Myometrial cell (primary cell): ENCODE results near the gene LYSET. TPM values are rescaled to one million over a fixed set of nuclear protein-coding genes. Genes with fewer than 3 reads are reported as not detected.

Experiments used
- total RNA-seq: library from RNA; depleted of rRNA; stranded (reverse); fragments of >200 nt; gene quantifications from 2 replicates; pipeline ENCODE4 v1.2.3, GENCODE V29; 2015

LYSET gene, protein sequence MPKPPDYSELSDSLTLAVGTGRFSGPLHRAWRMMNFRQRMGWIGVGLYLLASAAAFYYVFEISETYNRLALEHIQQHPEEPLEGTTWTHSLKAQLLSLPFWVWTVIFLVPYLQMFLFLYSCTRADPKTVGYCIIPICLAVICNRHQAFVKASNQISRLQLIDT
- total RNA-seq, result 3.7 and 9.2 TPM in 2 replicates

GRCh38 chr14:93184391-93185348 is at the start of gene LYSET, which contains the start of gene MOAP1:
Gene LYSET (plus strand): TSS chr14:93185317. CDS start chr14:93185406, 89 bp downstream.
Gene MOAP1 (minus strand): TSS chr14:93184897. CDS start chr14:93184242, 655 bp downstream.

DNA sequence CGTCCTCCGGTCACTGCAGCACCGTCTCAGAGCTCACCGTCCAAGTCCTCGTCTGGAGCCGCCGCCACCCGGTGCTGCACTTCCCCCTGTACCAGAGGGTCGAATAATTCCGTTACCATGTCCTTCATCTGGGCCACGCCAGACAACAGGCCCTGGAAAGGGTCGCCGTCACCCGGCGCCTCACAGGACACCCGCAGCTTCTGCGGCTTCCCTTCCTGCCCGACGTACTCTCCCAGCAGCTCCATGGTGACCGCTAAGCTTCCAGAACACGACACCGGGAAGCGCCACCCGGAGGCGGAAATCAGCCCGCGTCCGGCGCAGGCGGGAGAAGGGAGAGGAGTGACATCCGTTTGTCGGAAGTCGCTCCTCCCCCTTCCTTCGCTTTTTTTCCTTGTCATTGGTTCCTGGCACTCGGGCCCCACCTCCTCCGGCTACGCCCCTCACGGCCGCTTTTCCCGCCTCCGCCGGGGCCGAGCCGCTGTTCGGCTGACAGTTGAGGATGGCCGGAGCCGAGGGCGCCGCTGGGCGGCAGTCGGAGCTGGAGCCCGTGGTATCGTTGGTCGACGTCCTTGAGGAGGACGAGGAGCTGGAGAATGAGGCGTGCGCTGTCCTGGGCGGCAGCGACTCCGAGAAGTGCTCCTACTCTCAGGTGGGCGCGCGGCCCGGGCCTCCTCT is 21.8 kb downstream of the LYSET start, which contains the start of the genes GON7 and UBR7:
TSS of gene GON7 (minus strand) at position 273 of the 675 bp plus-strand sequence. CDS start at position 245, 28 bp downstream.
TSS of gene UBR7 (plus strand) at position 464 of the 675 bp plus-strand sequence. CDS start at position 500, 36 bp downstream.

Other genes with a start within 250 kb of the LYSET start
- 21.3 and 27.1 TPM in 2 replicates for gene ITPK1, start 69.4 kb upstream of the LYSET start, total RNA-seq
- 5.8 and 9.8 TPM in 2 replicates for gene MOAP1, start 420 bp upstream of the LYSET start, total RNA-seq
- gene GON7, start 21.7 kb downstream of the LYSET start, total RNA-seq, result 14.7 and 19.7 TPM in 2 replicates
- gene UBR7, start 21.9 kb downstream of the LYSET start, total RNA-seq, result 16.1 and 46.1 TPM in 2 replicates
- 8.6 and 11.5 TPM in 2 replicates for gene BTBD7, start 147.7 kb downstream of the LYSET start, total RNA-seq
- gene COX8C, start 161.9 kb downstream of the LYSET start, total RNA-seq, result not detected in 2 replicates
- under 0.01 TPM in 1 of 2 replicates, not detected in the other for gene UNC79, start 245.6 kb downstream of the LYSET start, total RNA-seq